NB4 (cell line): ENCODE measurements around the gene ACAA2.

ENCODE experiments used
- MYC ChIP-seq: IDR thresholded peaks from 2 replicates; pipeline ENCODE4 v1.6.1; 2011; ENCODE audit warnings: low read depth, low read length
- POLR2A ChIP-seq: IDR thresholded peaks from 2 replicates; pipeline ENCODE4 v1.6.1; 2011; ENCODE audit warnings: mild to moderate bottlenecking; ENCODE audit not compliant: insufficient read length; ENCODE audit errors: extremely low read depth
- TF ChIP-seq, protein P1 (sequence below): IDR thresholded peaks from one replicate; pipeline ENCODE4 v1.5.1; 2012; ENCODE audit warnings: low read depth, low read length

- TF ChIP-seq, protein P1, sequence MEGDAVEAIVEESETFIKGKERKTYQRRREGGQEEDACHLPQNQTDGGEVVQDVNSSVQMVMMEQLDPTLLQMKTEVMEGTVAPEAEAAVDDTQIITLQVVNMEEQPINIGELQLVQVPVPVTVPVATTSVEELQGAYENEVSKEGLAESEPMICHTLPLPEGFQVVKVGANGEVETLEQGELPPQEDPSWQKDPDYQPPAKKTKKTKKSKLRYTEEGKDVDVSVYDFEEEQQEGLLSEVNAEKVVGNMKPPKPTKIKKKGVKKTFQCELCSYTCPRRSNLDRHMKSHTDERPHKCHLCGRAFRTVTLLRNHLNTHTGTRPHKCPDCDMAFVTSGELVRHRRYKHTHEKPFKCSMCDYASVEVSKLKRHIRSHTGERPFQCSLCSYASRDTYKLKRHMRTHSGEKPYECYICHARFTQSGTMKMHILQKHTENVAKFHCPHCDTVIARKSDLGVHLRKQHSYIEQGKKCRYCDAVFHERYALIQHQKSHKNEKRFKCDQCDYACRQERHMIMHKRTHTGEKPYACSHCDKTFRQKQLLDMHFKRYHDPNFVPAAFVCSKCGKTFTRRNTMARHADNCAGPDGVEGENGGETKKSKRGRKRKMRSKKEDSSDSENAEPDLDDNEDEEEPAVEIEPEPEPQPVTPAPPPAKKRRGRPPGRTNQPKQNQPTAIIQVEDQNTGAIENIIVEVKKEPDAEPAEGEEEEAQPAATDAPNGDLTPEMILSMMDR, result no peak
- no peak for TF ChIP-seq POLR2A
- no peak for TF ChIP-seq MYC
These were observed 24.9 kb downstream of the ACAA2 start for GRCh38 chr18:49788327-49788898.
